HG03196 (cell line): ENCODE measurements around the gene LDLRAD3.

Experiments used
- ATAC-seq: cut with Tn5 transposase; IDR thresholded peaks from one replicate; pipeline ENCODE4 v1.9.1; 2021; ENCODE audit not compliant: unreplicated experiment

LDLRAD3 gene

DNA sequence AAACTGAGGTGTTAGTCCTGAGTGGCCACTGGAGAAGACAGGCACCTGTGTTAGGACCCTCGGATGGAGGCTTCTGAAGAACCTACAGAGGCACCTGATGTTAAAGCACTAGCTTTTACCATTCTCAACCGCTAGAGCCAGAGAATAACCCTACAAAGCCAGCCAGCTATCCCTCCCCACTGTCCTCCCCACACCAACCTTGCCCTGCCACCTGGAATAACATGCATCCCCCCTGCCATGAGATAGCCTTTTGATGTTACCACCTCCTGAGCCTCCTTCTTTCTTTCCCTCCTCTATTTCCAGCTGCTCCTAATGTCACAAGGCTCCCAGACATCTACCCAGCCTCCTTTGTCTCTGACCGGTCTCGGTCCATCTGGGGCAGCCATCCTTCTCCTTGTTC lies 317.2 kb downstream of the LDLRAD3 start:
- no peak for ATAC-seq

DNA sequence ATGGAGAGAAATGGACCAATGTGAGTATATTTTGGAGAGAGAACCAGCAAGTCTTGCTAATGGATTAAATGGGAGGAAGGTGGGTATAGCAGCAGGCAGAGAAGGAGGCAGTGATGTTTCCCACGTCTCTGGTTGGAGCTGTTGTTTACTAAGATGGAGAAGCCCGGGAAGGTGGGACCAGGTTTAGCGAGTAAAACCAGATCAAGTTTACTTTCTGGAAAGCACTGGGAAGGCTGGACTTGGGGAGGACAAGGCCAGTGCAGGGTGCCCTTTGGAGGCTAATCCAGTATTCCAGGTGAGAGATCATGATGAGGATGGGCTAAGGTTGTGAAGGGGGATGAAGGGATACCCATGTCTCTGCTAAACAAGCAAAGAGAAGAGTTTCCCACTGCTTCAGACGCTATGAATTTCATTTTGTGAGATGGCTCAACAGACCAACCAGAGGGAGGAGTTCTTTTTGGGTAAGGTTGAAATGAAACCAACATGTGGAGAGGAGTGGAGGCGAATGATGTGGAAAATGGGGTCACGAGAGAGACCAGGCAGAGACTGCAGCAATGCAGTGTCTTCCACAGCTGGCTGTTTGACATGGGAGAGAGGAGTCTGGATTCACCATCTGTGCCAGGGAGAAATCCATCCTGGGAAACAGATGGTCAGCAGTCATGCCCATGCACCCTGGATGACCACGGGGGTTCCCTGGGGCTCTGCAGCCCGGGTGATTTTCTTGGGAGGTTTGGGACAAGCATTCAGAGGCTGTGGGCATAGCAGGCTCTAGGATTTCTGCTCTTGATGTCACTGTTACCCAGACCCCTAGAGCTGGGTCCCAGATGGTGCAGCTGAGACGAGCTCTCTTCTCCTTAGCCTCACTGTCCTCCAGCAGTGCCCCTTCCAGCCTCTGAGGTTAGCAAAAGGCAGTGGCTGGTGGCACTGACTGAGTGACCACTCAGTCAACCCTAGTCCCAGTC lies 320.4 kb downstream of the LDLRAD3 start:
- ATAC-seq: no peak

DNA sequence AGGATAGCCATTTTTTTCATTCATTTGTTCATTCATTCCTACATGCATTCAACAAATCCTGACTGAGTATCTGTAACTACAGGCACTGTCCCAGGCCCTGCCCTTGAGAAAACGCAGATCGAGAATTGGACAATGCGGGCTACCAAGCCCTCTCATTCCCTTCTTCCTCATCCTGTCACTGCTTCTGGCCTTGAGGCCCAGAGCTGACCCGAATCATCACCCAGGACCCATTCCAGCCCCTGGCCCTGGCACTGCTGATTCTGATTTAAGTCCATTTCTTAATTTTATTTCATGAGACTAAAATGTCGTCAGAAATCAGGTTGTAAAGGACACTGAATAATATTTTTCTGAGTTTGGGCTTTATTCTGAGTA lies 321.1 kb downstream of the LDLRAD3 start:
- ATAC-seq: no peak

DNA sequence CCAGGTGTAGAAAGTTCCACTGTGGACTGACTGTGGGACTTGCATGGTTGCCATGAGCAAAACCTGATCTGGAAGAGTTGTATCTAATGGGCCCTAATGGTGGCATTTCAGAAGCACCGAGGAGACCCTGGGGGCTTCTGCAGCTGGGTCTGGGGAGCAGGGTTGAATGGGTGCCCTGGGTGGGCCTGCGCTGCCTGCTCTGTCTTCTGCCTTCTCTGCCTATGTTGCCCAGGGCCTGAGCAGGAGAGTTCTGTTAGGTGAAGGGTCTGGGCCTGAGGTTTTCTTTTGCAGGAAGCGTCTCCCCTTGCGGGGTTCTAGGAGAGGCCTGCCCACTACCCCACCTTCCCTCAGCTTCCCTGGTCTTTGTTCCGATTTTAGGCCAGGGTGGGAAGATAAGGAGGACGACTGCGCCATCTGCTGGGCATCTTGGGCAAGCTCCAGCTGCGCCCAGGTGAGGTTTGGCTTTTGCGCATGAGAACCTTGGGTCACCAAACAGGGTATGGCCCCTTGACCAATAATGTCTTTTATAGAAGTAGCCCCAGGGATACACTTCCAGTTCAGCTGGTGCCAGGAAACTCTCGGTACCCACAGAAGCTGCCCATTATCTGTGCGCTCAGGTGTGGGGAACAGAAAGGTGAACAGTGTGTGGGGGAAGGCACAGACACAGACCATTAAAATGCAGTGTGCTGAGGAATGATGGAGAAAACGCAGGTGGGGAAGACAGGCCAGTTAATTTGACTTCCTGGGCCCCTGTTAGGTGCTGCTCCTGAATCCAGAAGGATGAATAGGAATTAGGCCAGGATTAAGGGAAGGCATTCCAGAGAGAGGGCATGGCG lies 322.1 kb downstream of the LDLRAD3 start:
- no peak for ATAC-seq

DNA sequence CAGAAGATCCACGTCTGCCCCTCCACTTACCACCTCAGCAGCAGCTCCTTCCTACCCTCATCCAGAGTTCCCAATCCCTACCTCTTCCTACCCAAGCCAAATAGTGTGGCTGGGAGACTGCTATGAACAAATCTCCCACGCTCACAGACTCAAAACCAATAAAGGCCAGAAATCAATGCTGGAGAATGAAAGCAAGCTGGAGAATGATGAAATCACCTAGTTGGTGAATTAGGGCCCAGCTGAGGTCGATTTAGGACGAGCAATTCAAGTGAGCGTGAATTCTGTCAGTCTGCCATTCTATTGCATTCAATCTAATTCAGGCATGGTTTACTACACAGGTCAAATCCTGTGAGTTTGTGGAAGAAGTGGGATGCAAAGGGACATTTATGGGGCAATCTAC lies 322.9 kb downstream of the LDLRAD3 start:
- no peak for ATAC-seq

DNA sequence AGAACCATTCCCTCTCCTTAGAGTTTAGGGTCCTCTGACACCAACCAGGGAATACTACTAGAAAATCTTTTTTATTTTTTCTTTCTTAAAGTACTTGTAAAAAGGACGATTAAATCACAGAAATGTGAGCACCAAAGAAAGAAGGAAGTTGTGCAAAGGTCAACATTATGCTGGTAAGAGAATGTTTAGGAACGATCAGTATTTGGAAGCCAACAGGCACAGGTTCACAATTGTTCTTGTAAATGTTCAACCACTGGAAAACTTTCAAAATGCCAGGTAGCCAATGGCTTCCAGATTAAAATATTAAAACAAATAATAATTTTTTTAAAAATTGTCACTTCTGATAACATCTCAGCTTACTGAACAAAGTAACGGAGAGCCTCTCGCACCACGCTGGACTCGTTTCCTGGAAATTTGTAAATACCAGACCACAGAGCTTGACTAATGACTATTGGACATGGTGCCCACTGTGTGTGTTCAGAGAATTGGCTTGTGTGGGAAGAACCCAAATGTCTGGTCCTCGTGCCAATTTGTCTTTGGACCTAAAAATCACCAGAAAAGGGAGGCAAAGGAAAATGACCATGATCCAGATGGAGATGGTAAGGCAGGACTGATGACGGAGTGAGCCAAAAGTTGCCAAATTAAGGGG lies 324.6 kb downstream of the LDLRAD3 start:
- ATAC-seq: no peak

DNA sequence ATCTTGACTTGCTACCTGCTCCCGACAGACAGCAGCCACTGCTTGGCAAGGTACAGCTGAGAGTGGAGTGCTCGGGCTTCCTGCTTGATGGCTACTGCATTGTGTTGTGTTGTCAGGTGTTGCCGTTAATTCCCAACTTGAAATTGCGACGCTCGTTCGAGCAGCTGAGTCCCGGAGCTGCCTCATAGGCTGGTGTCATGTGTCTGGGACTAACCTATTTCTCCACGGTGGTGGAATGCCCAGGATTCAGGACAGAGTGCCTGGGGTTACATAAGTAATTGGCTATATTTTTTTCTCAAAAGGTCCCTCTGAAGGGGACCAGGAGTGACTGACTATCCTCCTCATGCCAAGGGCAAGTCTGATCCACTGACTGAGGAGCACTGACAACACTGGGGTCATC lies 326.8 kb downstream of the LDLRAD3 start:
- ATAC-seq: no peak

DNA sequence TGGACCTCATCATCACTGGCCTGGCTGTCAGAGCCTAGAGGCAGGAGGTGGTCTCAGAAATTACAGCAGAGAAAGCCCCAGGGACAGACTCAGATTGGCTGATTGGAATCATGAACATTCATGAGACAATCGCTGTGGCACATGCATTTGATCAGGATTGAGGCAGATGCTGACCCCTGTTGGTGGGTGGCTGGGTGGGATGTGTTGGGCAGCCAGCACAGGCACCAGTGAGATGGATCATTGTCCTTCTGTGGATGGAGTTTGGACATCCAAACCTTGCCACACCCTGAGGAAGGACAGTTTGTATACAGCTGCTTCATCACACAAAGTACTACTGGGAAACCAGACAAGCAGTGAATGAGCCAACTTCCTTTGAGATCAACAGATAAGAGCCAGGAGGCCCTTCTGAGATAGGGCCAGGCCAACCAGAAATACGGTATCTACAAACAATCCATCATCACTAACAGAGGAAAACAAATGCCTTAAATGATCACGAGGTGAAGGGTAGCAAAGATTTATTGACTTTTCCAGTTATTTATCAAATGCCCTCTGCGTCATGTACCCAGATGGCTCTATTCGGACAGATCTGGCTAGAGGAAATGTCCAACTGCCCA lies 328.0 kb downstream of the LDLRAD3 start:
- no peak for ATAC-seq

DNA sequence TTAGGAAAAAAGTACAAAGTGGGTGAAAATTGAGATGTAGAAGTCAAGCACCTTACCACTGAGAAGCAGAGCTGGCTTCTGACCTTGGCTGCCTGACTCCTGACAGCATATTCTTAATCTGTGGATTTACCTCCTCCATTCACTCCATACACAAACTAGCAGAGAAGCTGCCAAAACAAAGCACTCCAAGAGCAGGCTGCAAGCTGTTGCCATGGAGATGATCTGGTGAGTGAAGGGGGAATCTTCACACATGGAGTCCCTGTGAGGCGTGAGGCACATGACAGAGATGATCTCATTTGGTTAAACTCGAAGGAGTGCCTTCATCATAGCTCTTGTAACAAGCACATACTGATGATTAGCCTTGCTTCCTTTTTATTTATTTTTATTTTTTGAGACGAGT lies 329.2 kb downstream of the LDLRAD3 start:
- no peak for ATAC-seq

DNA sequence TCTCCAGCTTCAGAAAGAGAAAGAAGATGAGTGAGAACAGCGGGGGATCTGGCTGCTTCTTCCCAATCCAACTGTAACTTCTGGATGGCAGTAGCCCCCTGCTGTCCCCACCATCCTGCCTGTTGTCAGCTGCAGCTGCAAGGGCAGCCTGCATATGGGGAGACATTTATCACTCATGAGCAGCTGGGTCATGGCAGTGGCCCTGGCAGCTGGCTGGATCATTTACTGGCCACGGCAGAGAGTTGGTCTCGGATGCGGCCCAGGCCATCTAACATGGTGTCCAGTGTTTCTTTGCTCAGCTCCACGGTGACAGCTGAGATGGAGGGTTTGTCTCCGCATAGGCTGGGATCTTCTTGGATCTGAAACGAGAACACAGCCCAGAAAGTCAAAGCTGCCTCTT lies 330.6 kb downstream of the LDLRAD3 start:
- no peak for ATAC-seq

DNA sequence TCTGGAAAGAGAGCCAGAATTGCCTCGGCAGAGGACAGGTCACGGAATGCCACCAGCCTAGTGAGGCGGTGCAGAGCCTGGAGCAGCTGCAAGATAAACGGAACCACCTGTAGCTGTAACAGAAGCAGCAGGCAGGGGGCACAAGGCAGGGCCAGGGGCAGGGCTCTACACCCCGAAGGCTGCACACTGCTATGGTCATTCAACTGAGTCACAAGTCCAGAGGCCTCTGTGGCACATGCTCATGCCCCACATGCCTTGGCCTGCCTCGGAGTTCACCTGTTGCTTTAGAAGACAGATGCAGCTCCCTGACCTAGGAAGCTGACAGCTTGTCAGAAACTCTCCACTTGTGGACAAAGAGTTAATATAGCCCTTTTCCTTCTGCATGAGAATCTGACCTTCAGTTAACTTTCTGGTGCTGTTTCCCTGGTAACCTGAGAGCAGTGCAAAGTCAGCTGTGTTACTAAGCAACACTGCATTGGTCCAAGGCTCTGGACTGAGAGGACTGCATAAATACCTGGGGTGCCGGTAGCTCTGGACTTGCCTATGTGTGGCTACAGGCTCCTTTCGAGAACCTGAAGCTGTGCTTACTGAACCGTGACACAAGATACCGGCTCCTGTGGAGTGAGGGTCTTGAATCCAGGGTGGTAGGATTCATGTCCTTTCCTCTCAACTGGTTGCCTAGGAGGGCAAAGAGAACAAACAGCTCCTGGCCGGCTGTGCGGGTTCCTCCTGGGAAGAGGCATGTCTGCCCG lies 334.8 kb downstream of the LDLRAD3 start:
- no peak for ATAC-seq

DNA sequence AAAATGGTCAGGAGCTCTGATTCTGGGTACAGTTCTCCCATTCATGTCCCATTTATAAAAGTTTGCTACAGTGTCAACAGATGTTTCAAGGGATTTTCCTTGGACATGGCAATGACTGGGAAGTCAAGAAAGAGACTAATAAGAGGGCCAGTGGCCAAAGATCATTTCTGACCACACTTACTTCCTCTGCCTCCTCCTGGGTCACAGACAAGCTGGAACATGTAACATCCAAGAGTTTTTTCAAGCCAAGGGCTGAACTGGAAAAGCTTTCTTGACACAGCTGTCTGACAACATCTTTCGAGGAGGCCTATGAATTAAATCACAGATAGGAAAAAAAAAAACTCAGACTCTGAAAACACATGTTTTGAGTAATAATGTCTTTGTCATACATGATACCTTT lies 336.7 kb downstream of the LDLRAD3 start:
- ATAC-seq: no peak
